Mesenchymal stem cell (in vitro differentiated cells and primary cell): ENCODE data around the gene KRT82.

Experiments used
- DNase-seq: peaks from one replicate; pipeline ENCODE4 v3.0.0-alpha.2; 2013
- H2AFZ ChIP-seq: one replicate; pipeline ENCODE4 v1.6.1; 2013; ENCODE audit warnings: low read depth, mild to moderate bottlenecking, control low read depth, inconsistent platforms, low read length, moderate library complexity
- H2AK5ac ChIP-seq: 2 replicates; pipeline ENCODE4 v1.6.1; 2013; ENCODE audit warnings: low read length, moderate library complexity, mild to moderate bottlenecking, inconsistent platforms; ENCODE audit not compliant: severe bottlenecking
- H2BK120ac ChIP-seq: one replicate; pipeline ENCODE4 v1.6.1; 2013; ENCODE audit warnings: low read depth, mild to moderate bottlenecking, inconsistent platforms, low read length, moderate library complexity
- H2BK12ac ChIP-seq, 2 experiments: one replicate each; pipeline ENCODE4 v1.6.1; 2013; ENCODE audit warnings: inconsistent platforms in 2 of 2, low read length in 2 of 2, mild to moderate bottlenecking in 2 of 2, moderate library complexity in 2 of 2, control low read depth in 1 of 2
- H2BK15ac ChIP-seq: one replicate; pipeline ENCODE4 v1.6.1; 2013; ENCODE audit warnings: mild to moderate bottlenecking, low read depth, inconsistent platforms; ENCODE audit not compliant: poor library complexity, severe bottlenecking
- H2BK5ac ChIP-seq: 2 replicates; pipeline ENCODE4 v1.6.1; 2013; ENCODE audit warnings: low read depth, mild to moderate bottlenecking, low read length, control low read depth, inconsistent platforms; ENCODE audit not compliant: poor library complexity, severe bottlenecking
- H3K14ac ChIP-seq, 2 experiments: one replicate each; pipeline ENCODE4 v1.6.1; 2013; ENCODE audit warnings: inconsistent platforms in 2 of 2, low read length in 2 of 2, control low read depth in 1 of 2, mild to moderate bottlenecking in 1 of 2, moderate library complexity in 1 of 2
- H3K18ac ChIP-seq, 2 experiments: one replicate each; pipeline ENCODE4 v1.6.1; 2013; ENCODE audit warnings: inconsistent platforms in 2 of 2, low read length in 2 of 2, control low read depth in 1 of 2, low read depth in 1 of 2, mild to moderate bottlenecking in 1 of 2
- H3K23ac ChIP-seq, 2 experiments: one replicate each; pipeline ENCODE4 v1.6.1; 2013; ENCODE audit warnings: inconsistent platforms in 2 of 2, low read length in 2 of 2, mild to moderate bottlenecking in 2 of 2, moderate library complexity in 2 of 2, control low read depth in 1 of 2
- H3K27ac ChIP-seq: 2 replicates; pipeline ENCODE4 v1.5.1; 2013; ENCODE audit warnings: mild to moderate bottlenecking, moderate library complexity, low read length, control low read depth, inconsistent platforms; ENCODE audit not compliant: poor library complexity, severe bottlenecking
- H3K27me3 ChIP-seq, 2 experiments: 2 replicates each; pipeline versions ENCODE4 v1.6.1 to v1.7.0; 2013; ENCODE audit warnings: low read length in 2 of 2, mild to moderate bottlenecking in 2 of 2, moderate library complexity in 2 of 2, control low read depth in 1 of 2, inconsistent platforms in 1 of 2; ENCODE audit not compliant: control insufficient read depth in 1 of 2, insufficient read depth in 1 of 2
- H3K36me3 ChIP-seq, 2 experiments: 2 replicates each; pipeline versions ENCODE4 v1.6.1 to v1.7.0; 2013; ENCODE audit warnings: low read length in 2 of 2, control low read depth in 1 of 2, inconsistent platforms in 1 of 2, low read depth in 1 of 2, mild to moderate bottlenecking in 1 of 2; ENCODE audit not compliant: insufficient read depth in 2 of 2, control insufficient read depth in 1 of 2
- H3K4ac ChIP-seq, 2 experiments: one replicate each; pipeline ENCODE4 v1.6.1; 2013; ENCODE audit warnings: inconsistent platforms in 2 of 2, low read length in 2 of 2, mild to moderate bottlenecking in 2 of 2, moderate library complexity in 2 of 2, control low read depth in 1 of 2, low read depth in 1 of 2
- H3K4me1 ChIP-seq: 2 replicates; pipeline ENCODE4 v1.6.1; 2013; ENCODE audit warnings: low read depth, low read length, control low read depth; ENCODE audit not compliant: control insufficient read depth, insufficient read depth
- H3K4me2 ChIP-seq: 2 replicates; pipeline ENCODE4 v1.6.1; 2013; ENCODE audit warnings: low read length, mild to moderate bottlenecking, inconsistent platforms; ENCODE audit not compliant: poor library complexity, severe bottlenecking
- H3K4me3 ChIP-seq, 2 experiments: 2 replicates each; pipeline versions ENCODE4 v1.5.1 to v1.7.0; 2013; ENCODE audit warnings: low read length in 2 of 2, mild to moderate bottlenecking in 2 of 2, control low read depth in 1 of 2, low read depth in 1 of 2; ENCODE audit not compliant: insufficient read depth in 1 of 2
- H3K79me1 ChIP-seq: replicated peaks from 2 replicates; pipeline ENCODE4 v1.6.1; 2013; ENCODE audit warnings: mild to moderate bottlenecking, control low read depth, low read length, inconsistent platforms; ENCODE audit not compliant: poor library complexity, severe bottlenecking
- H3K9ac ChIP-seq: 2 replicates; pipeline ENCODE4 v1.7.0; 2013; ENCODE audit warnings: mild to moderate bottlenecking, low read length, moderate library complexity
- H3K9me3 ChIP-seq: 2 replicates; pipeline ENCODE4 v1.7.0; 2013; ENCODE audit warnings: mild to moderate bottlenecking, low read length; ENCODE audit not compliant: control insufficient read depth
- H4K8ac ChIP-seq: one replicate; pipeline ENCODE4 v1.6.1; 2013; ENCODE audit warnings: inconsistent platforms, mild to moderate bottlenecking, low read length, moderate library complexity
- H4K91ac ChIP-seq: one replicate; pipeline ENCODE4 v1.6.1; 2013; ENCODE audit warnings: mild to moderate bottlenecking, low read length, inconsistent platforms
- WGBS: methylation state at CpG from one replicate; pipeline ENCODE4 v1.1.7; 2013; ENCODE audit warnings: mixed read lengths; 5-methylcytosine and 5-hydroxymethylcytosine counted together

Gene KRT82

GRCh38 chr12:52349196-52349595, 56.9 kb downstream of the KRT82 start:
- Histone ChIP-seq H3K9me3 (no peaks in the 10 kb centered on the region), H2BK15ac (no peak overlapping the region), H4K8ac (no peak overlapping the region), H3K4me2 (no peak overlapping the region), H2BK5ac (no peak overlapping the region), H3K36me3 (no peaks in the 10 kb centered on the region), H3K4me3 (no peak overlapping the region), H3K23ac (no peak overlapping the region), H3K14ac (no peak overlapping the region), H2AK5ac (no peak overlapping the region), H2AFZ (no peak overlapping the region), H3K18ac (no peak overlapping the region), H3K9ac (no peak overlapping the region), H3K4ac (no peak overlapping the region), H2BK12ac (no peak overlapping the region), H3K27ac (no peak overlapping the region), H4K91ac (no peak overlapping the region), H3K27me3 (peaks cover 51 to 93% of the 10 kb centered on the region in 2 experiments), H3K79me1 (no peaks in the 10 kb centered on the region), H3K4me1 (no peaks in the 10 kb centered on the region), H2BK120ac (no peak overlapping the region)
- WGBS = 88% methylated on average over 6 of the region's 6 CpGs
- DNase-seq = no peak

GRCh38 chr12:52347551-52348510, 58.3 kb downstream of the KRT82 start:
- Histone ChIP-seq H3K36me3 (no peaks in the 10 kb centered on the region), H3K14ac (no peak overlapping the region), H3K23ac (no peak overlapping the region), H3K4ac (no peak overlapping the region), H3K18ac (no peak overlapping the region), H3K79me1 (no peaks in the 10 kb centered on the region), H2AK5ac (no peak overlapping the region), H3K9ac (no peak overlapping the region), H2BK5ac (no peak overlapping the region), H3K27me3 (peaks cover 54 to 93% of the 10 kb centered on the region in 2 experiments), H2BK15ac (no peak overlapping the region), H3K4me2 (no peak overlapping the region), H4K8ac (no peak overlapping the region), H4K91ac (no peak overlapping the region), H3K4me1 (no peaks in the 10 kb centered on the region), H3K9me3 (peaks cover 7% of the 10 kb centered on the region), H2BK12ac (no peak overlapping the region), H2BK120ac (no peak overlapping the region), H3K4me3 (no peak overlapping the region), H3K27ac (no peak overlapping the region), H2AFZ (no peak overlapping the region)
- DNase-seq = no peak
- WGBS = 65% methylated on average over 15 of the region's 16 CpGs

- Histone ChIP-seq H3K9me3 (peaks cover 7% of the 10 kb centered on the region), H3K27me3 (peaks cover 55 to 93% of the 10 kb centered on the region in 2 experiments), H2AK5ac (no peak overlapping the region), H3K27ac (no peak overlapping the region), H2BK120ac (no peak overlapping the region), H3K18ac (no peak overlapping the region), H3K36me3 (no peaks in the 10 kb centered on the region), H3K79me1 (no peaks in the 10 kb centered on the region), H2BK5ac (no peak overlapping the region), H3K4me1 (no peaks in the 10 kb centered on the region), H2BK15ac (no peak overlapping the region), H4K8ac (no peak overlapping the region), H3K4ac (no peak overlapping the region), H3K9ac (no peak overlapping the region), H2AFZ (no peak overlapping the region), H3K23ac (no peak overlapping the region), H3K4me3 (no peak overlapping the region), H2BK12ac (no peak overlapping the region), H3K14ac (no peak overlapping the region), H4K91ac (no peak overlapping the region), H3K4me2 (no peak overlapping the region)
- WGBS = 78% methylated on average over 9 of the region's 9 CpGs
- DNase-seq = no peak
These were observed 59.1 kb downstream of the KRT82 start for GRCh38 chr12:52347016-52347415.

- Histone ChIP-seq H2BK5ac (no peak overlapping the region), H3K4me2 (no peak overlapping the region), H4K91ac (no peak overlapping the region), H3K4me3 (no peak overlapping the region), H3K9me3 (peaks cover 7% of the 10 kb centered on the region), H2AFZ (no peak overlapping the region), H2AK5ac (no peak overlapping the region), H3K79me1 (no peaks in the 10 kb centered on the region), H4K8ac (no peak overlapping the region), H2BK12ac (no peak overlapping the region), H3K4me1 (no peaks in the 10 kb centered on the region), H2BK15ac (no peak overlapping the region), H3K27ac (no peak overlapping the region), H3K4ac (no peak overlapping the region), H3K36me3 (no peaks in the 10 kb centered on the region), H3K14ac (no peak overlapping the region), H3K27me3 (peaks cover 56 to 93% of the 10 kb centered on the region in 2 experiments), H2BK120ac (no peak overlapping the region), H3K18ac (no peak overlapping the region), H3K9ac (no peak overlapping the region), H3K23ac (no peak overlapping the region)
- WGBS = 63% methylated on average over 4 of the region's 4 CpGs
- no peak for DNase-seq
These were observed 59.5 kb downstream of the KRT82 start for GRCh38 chr12:52346593-52346992.
